NCI-H82 (cell line): Measurements from ENCODE around the gene TMEM18.

Source experiments
- DNase-seq: peaks from one replicate; lab custom pipeline; 2025; lab: John Stamatoyannopoulos, UW

Gene TMEM18

GRCh38 chr2:618422-618990, 58.7 kb downstream of the TMEM18 start:
- DNase-seq = no peak

DNA sequence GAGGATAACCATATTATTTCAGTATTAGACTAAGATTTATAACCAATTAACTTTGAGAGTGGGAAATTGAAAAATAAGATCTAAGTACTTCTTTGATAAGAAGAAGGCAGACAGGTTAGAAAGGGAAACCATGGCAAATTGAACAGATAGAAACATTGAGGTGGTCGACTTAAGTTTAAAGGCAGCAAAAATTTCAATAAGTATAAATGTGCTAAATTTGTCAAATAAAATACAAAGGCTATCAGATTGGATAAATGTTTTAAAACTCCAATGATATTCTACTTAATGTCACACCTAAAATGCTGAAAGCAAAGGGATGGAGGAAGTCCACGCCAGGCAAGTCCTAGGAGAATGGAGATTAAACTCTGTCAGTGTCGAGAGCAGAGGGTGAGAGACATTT, 59.2 kb downstream of the TMEM18 start:
- no peak for DNase-seq
